ENCODE results near the gene KRTAP12-3.

DNA sequence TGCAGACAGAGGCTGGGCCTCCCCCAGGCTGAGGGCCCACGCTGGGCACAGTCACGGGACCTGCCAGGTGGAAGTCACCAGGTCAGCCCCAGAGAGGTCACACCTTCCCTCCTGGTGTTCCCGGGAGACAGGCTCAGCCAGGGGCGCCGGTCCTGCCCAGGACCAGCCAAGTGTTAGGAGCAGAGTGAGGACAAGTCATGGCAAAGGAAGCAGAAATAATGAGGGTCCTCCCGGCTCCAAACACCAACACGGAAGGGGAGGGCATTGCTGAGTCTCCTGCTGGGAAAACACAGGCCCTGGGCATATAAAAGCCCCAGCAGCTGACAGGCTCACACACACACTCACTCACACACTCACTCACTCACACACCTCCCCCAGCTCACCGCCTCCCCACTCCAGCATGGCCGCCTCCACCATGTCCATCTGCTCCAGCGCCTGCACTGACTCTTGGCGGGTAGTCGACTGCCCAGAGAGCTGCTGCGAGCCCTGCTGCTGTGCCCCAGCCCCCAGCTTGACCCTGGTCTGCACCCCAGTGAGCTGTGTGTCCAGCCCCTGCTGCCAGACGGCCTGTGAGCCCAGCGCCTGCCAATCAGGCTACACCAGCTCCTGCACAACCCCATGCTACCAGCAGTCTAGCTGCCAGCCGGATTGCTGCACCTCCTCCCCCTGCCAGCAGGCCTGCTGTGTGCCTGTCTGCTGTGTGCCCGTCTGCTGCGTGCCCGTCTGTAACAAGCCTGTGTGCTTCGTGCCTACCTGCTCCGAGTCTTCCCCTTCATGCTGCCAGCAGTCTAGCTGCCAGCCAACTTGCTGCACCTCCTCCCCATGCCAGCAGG lies 20.5 kb upstream of the KRTAP12-3 start, which contains the start of gene KRTAP10-10:
- TF ChIP-seq, protein P1, sequence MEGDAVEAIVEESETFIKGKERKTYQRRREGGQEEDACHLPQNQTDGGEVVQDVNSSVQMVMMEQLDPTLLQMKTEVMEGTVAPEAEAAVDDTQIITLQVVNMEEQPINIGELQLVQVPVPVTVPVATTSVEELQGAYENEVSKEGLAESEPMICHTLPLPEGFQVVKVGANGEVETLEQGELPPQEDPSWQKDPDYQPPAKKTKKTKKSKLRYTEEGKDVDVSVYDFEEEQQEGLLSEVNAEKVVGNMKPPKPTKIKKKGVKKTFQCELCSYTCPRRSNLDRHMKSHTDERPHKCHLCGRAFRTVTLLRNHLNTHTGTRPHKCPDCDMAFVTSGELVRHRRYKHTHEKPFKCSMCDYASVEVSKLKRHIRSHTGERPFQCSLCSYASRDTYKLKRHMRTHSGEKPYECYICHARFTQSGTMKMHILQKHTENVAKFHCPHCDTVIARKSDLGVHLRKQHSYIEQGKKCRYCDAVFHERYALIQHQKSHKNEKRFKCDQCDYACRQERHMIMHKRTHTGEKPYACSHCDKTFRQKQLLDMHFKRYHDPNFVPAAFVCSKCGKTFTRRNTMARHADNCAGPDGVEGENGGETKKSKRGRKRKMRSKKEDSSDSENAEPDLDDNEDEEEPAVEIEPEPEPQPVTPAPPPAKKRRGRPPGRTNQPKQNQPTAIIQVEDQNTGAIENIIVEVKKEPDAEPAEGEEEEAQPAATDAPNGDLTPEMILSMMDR (IDR thresholded peaks at IDR 0.05), result no peak
- no peak for TF ChIP-seq EZH2 (IDR thresholded peaks at IDR 0.05)
